ENCODE data around the gene ANXA1.

DNA sequence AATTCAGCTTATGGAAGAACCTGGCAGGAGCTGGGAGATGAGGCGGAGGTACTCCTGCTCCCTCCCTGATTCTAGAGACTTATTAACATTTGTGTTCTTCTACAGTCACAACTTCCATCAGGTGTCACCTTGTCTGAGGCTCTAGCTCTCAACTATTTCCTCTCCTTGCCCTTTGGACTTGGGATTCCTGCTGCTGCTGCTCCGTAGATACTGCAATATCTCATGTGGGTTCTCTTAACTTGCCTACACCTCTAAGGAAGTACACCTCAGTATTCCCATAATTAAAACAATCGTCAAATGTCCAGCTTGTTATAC, 21.2 kb downstream of the ANXA1 start:
- TF ChIP-seq GABPA (IDR thresholded peaks at IDR 0.05 in 1 of 2, conservative IDR thresholded peaks at IDR 0.05 in 1 of 2) (no peak), FOXA2 (IDR thresholded peaks at IDR 0.05) (no peak), YY1 (IDR thresholded peaks at IDR 0.05) (no peak), RAD21 (IDR thresholded peaks at IDR 0.05) (no peak), JUND (IDR thresholded peaks at IDR 0.05) (no peak)
- TF ChIP-seq, protein P1, sequence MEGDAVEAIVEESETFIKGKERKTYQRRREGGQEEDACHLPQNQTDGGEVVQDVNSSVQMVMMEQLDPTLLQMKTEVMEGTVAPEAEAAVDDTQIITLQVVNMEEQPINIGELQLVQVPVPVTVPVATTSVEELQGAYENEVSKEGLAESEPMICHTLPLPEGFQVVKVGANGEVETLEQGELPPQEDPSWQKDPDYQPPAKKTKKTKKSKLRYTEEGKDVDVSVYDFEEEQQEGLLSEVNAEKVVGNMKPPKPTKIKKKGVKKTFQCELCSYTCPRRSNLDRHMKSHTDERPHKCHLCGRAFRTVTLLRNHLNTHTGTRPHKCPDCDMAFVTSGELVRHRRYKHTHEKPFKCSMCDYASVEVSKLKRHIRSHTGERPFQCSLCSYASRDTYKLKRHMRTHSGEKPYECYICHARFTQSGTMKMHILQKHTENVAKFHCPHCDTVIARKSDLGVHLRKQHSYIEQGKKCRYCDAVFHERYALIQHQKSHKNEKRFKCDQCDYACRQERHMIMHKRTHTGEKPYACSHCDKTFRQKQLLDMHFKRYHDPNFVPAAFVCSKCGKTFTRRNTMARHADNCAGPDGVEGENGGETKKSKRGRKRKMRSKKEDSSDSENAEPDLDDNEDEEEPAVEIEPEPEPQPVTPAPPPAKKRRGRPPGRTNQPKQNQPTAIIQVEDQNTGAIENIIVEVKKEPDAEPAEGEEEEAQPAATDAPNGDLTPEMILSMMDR (IDR thresholded peaks at IDR 0.05; ENCODE audit: low read depth, low read length, missing input control) = no peak
- TF ChIP-seq, protein P2, sequence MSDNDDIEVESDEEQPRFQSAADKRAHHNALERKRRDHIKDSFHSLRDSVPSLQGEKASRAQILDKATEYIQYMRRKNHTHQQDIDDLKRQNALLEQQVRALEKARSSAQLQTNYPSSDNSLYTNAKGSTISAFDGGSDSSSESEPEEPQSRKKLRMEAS (IDR thresholded peaks at IDR 0.05) = no peak

Data from liver (tissue), 3 donors.